Measurements from ENCODE around the gene LRRC7. TPM values are rescaled to one million over a fixed set of nuclear protein-coding genes. Genes with fewer than 3 reads are reported as not detected.

LRRC7 gene
- total and polyA plus RNA-seq, 2 of the 8 experiments (the other 6 are each of a cell fraction or from before 2014, with no cell fraction given): 0.03 to 0.17 TPM

- no peaks in the 10 kb centered on the region for H3K4me1 ChIP-seq (replicated peaks in 1 of 4; ENCODE audit: control insufficient read depth in 3 of 4, insufficient read depth in 4 of 4, low read length in 3 of 4)
- no peaks in the 10 kb centered on the region for H3K27me3 ChIP-seq (replicated peaks in 1 of 4; ENCODE audit: control insufficient read depth in 3 of 4, extremely low read depth in 1 of 4, insufficient read depth in 3 of 4, low read length in 3 of 4)
- POLR2A ChIA-PET (ENCODE audit: partially characterized antibody): no interaction called here
- no peak overlapping the region for H3K18ac ChIP-seq (ENCODE audit: extremely low read depth, low read length)
- no peak overlapping the region for H4K8ac ChIP-seq (ENCODE audit: extremely low read depth, insufficient read depth, low read length)
- no peak overlapping the region for H3K56ac ChIP-seq (replicated peaks; ENCODE audit: insufficient read length, low read depth, low read length)
- H3K9me3 ChIP-seq (ENCODE audit: insufficient read depth in 2 of 2, low read depth in 1 of 2, low read length in 1 of 2): no peaks in the 10 kb centered on the region
- no peak overlapping the region for H2BK20ac ChIP-seq (ENCODE audit: low read length)
- H3K9ac ChIP-seq (replicated peaks in 1 of 4; ENCODE audit: extremely low read depth in 1 of 4, low read depth in 3 of 4, low read length in 3 of 4): no peak overlapping the region
- TF ChIP-seq POU5F1 (IDR thresholded peaks at IDR 0.05; ENCODE audit: low read depth, low read length) (no peak), MAFK (IDR thresholded peaks at IDR 0.05; ENCODE audit: low read depth, low read length) (no peak), EP300 (IDR thresholded peaks at IDR 0.05; ENCODE audit: borderline replicate concordance in 1 of 2, low read depth in 2 of 2, low read length in 2 of 2) (no peak), TEAD4 (IDR thresholded peaks at IDR 0.05; ENCODE audit: low read depth, low read length) (no peak), GTF2F1 (IDR thresholded peaks at IDR 0.05; ENCODE audit: borderline replicate concordance, low read depth, low read length) (no peak), CTBP2 (IDR thresholded peaks at IDR 0.05; ENCODE audit: borderline replicate concordance, insufficient read depth, insufficient read length, low read length) (no peak), ZNF274 (IDR thresholded peaks at IDR 0.05; ENCODE audit: borderline replicate concordance, extremely low read depth, low read length) (no peak), CHD1 (IDR thresholded peaks at IDR 0.05; ENCODE audit: low read depth, low read length) (no peak), SP1 (IDR thresholded peaks at IDR 0.05; ENCODE audit: low read depth, low read length) (no peak), HDAC2 (IDR thresholded peaks at IDR 0.05; ENCODE audit: borderline replicate concordance in 1 of 2, low read depth in 2 of 2, low read length in 2 of 2) (no peak), RBBP5 (IDR thresholded peaks at IDR 0.05; ENCODE audit: borderline replicate concordance, low read depth, low read length) (no peak), YY1 (IDR thresholded peaks at IDR 0.05; ENCODE audit: low read depth, low read length) (no peak), SRF (IDR thresholded peaks at IDR 0.05; ENCODE audit: low read depth, low read length) (no peak), RFX5 (IDR thresholded peaks at IDR 0.05; ENCODE audit: borderline replicate concordance, low read depth, low read length) (no peak)
- no peak overlapping the region for H2BK5ac ChIP-seq (ENCODE audit: low read depth, low read length)
- CTCF ChIA-PET (ENCODE audit: partially characterized antibody): no interaction called here
- H2AK5ac ChIP-seq (ENCODE audit: low read depth, low read length): no peak overlapping the region
- DNase-seq (ENCODE audit: low read depth in 1 of 2, low spot score in 2 of 2) (no peak), FAIRE-seq (no peak)
- no peaks in the 10 kb centered on the region for H3K79me1 ChIP-seq (ENCODE audit: low read depth, low read length)
- no peaks in the 10 kb centered on the region for H3K36me3 ChIP-seq (ENCODE audit: control insufficient read depth in 2 of 4, insufficient read depth in 4 of 4, low read length in 3 of 4)
- H2BK120ac ChIP-seq (replicated peaks; ENCODE audit: low read depth, low read length): no peak overlapping the region
- no peaks in the 10 kb centered on the region for H4K20me1 ChIP-seq (replicated peaks in 1 of 2; ENCODE audit: control insufficient read depth in 1 of 2, insufficient read depth in 2 of 2, low read length in 2 of 2)
- H3K4me2 ChIP-seq (ENCODE audit: insufficient read depth in 1 of 2, low read depth in 2 of 2, low read length in 2 of 2): no peak overlapping the region
- H3K23me2 ChIP-seq (ENCODE audit: low read depth, low read length): no peaks in the 10 kb centered on the region
- H3K14ac ChIP-seq (ENCODE audit: insufficient read length): no peak overlapping the region
- no peak overlapping the region for H4K91ac ChIP-seq (replicated peaks; ENCODE audit: insufficient read length, low read length)
- H2BK15ac ChIP-seq (ENCODE audit: low read length): no peak overlapping the region
- H2BK12ac ChIP-seq (ENCODE audit: low read depth, low read length): no peak overlapping the region
- H3K23ac ChIP-seq (ENCODE audit: insufficient read length): no peak overlapping the region
- no peak overlapping the region for H4K5ac ChIP-seq (ENCODE audit: insufficient read length, low read depth, low read length)
- no peak overlapping the region for H3K4ac ChIP-seq (replicated peaks; ENCODE audit: insufficient read length, low read depth, low read length)
- H3K79me2 ChIP-seq (ENCODE audit: control insufficient read depth in 1 of 2, insufficient read depth in 2 of 2, low read length in 2 of 2): no peaks in the 10 kb centered on the region
- no peak overlapping the region for H3K4me3 ChIP-seq (ENCODE audit: extremely low read depth in 1 of 4, insufficient read depth in 2 of 4, low read depth in 3 of 4, low read length in 4 of 4)
- no peak overlapping the region for H2AFZ ChIP-seq (ENCODE audit: low read length)
- no peak overlapping the region for H3K27ac ChIP-seq (ENCODE audit: low read depth, low read length)
Measured at GRCh38 chr1:69852706-69853105, 285.0 kb downstream of the LRRC7 start.
